Measurements from ENCODE around the gene APIP.

Gene APIP

DNA sequence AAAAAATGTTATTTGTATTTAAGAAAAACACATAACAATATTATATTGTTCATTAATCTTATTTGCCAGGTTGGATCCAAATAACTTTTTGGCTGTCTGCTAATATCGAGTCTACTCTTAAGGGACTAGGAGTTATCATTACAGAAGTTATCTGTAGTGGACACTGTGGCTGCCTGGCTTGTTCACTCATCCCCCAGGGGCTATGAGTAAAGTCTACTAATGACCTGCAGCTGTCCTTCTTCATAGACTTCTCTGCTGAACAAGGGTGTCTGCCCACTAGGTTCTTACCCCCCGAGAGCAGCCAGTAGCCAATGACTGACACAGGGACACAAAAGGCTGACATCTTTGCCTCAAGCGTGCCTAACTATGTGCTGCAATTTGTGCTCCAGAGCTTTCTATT, 69.7 kb downstream of the APIP start:
- ChIA-PET POLR2A (no interaction called here), CTCF (interaction anchor here (1.3 kb wide), 1 partner anchor 45 kb away, joined by 3 read pairs; no protein-coding TSS in a partner anchor)
- no peaks in the 10 kb centered on the region for H3K4me1 ChIP-seq (ENCODE audit: control insufficient read depth, insufficient read depth, low read length)
- H3K36me3 ChIP-seq (ENCODE audit: control insufficient read depth in 2 of 2, insufficient read depth in 1 of 2, low read length in 2 of 2) = no peaks in the 10 kb centered on the region
- H3K27ac ChIP-seq (ENCODE audit: extremely low read depth, low read depth, low read length) = no peak overlapping the region
- TF ChIP-seq ZNF707 (tag by site-specific recombination; IDR thresholded peaks at IDR 0.05) = no peak
- TF ChIP-seq, protein P1, sequence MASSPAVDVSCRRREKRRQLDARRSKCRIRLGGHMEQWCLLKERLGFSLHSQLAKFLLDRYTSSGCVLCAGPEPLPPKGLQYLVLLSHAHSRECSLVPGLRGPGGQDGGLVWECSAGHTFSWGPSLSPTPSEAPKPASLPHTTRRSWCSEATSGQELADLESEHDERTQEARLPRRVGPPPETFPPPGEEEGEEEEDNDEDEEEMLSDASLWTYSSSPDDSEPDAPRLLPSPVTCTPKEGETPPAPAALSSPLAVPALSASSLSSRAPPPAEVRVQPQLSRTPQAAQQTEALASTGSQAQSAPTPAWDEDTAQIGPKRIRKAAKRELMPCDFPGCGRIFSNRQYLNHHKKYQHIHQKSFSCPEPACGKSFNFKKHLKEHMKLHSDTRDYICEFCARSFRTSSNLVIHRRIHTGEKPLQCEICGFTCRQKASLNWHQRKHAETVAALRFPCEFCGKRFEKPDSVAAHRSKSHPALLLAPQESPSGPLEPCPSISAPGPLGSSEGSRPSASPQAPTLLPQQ (tag by site-specific recombination; IDR thresholded peaks at IDR 0.05) = no peak
- TF ChIP-seq, protein P2, sequence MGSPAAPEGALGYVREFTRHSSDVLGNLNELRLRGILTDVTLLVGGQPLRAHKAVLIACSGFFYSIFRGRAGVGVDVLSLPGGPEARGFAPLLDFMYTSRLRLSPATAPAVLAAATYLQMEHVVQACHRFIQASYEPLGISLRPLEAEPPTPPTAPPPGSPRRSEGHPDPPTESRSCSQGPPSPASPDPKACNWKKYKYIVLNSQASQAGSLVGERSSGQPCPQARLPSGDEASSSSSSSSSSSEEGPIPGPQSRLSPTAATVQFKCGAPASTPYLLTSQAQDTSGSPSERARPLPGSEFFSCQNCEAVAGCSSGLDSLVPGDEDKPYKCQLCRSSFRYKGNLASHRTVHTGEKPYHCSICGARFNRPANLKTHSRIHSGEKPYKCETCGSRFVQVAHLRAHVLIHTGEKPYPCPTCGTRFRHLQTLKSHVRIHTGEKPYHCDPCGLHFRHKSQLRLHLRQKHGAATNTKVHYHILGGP (tag by site-specific recombination; IDR thresholded peaks at IDR 0.05) = no peak
- TF ChIP-seq HOXC10 (CRISPR knock-in tag; IDR thresholded peaks at IDR 0.05) = no peak
- no peak for TF ChIP-seq ZBTB21 (tag by site-specific recombination; IDR thresholded peaks at IDR 0.05)
- H3K4me3 ChIP-seq (ENCODE audit: low read depth, low read length) = no peak overlapping the region
- H3K9me3 ChIP-seq (ENCODE audit: control insufficient read depth, insufficient read depth, low read depth, low read length) = no peaks in the 10 kb centered on the region

DNA sequence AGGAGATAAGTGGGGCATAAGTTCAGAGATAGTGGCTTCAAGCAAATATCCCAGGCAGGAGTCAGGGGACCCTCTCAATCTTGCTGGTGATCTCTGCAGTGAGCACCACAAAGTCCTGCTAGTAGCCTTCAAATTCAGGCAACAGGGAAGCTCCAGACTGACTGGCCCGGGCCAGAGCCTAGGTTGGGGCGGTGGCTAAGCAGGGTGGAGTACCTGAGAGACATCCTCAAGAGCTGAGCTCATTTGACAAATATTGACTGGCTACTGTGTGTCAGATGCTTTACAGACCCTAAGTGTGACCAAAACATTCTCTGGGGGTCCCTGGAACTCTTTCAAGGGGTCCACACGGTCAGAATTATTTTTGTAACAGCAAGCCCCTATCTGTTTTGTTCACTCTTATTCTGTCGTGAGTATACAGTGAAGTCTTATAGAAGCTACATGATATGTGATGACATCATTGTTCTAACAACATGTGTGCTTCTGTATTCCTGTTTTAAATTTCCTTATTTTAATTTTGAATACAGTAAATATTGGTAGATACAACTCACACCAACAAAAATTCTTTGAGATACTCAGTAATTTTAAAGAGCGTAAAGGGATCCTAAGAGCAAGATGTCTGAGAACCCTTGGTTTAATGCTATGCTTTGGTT, 71.6 kb downstream of the APIP start:
- ChIA-PET POLR2A (no interaction called here), CTCF (interaction anchor here (0.5 kb wide), 1 partner anchor 431 kb away, joined by 3 read pairs; no protein-coding TSS in a partner anchor)
- H3K27ac ChIP-seq (ENCODE audit: extremely low read depth, low read depth, low read length) = no peak overlapping the region
- TF ChIP-seq, protein P3, sequence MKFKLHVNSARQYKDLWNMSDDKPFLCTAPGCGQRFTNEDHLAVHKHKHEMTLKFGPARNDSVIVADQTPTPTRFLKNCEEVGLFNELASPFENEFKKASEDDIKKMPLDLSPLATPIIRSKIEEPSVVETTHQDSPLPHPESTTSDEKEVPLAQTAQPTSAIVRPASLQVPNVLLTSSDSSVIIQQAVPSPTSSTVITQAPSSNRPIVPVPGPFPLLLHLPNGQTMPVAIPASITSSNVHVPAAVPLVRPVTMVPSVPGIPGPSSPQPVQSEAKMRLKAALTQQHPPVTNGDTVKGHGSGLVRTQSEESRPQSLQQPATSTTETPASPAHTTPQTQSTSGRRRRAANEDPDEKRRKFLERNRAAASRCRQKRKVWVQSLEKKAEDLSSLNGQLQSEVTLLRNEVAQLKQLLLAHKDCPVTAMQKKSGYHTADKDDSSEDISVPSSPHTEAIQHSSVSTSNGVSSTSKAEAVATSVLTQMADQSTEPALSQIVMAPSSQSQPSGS (tag by site-specific recombination; IDR thresholded peaks at IDR 0.05; ENCODE audit: low read depth) = peak; percentile 63
- TF ChIP-seq ZBTB17 (tag by site-specific recombination; IDR thresholded peaks at IDR 0.05) = no peak
- no peak for TF ChIP-seq YY1 (tag by site-specific recombination; IDR thresholded peaks at IDR 0.05)
- TF ChIP-seq ZFP69B (tag by site-specific recombination; IDR thresholded peaks at IDR 0.05) = no peak
- no peaks in the 10 kb centered on the region for H3K9me3 ChIP-seq (ENCODE audit: control insufficient read depth, insufficient read depth, low read depth, low read length)
- H3K4me1 ChIP-seq (ENCODE audit: control insufficient read depth, insufficient read depth, low read length) = no peaks in the 10 kb centered on the region
- H3K4me3 ChIP-seq (ENCODE audit: low read depth, low read length) = no peak overlapping the region
- H3K36me3 ChIP-seq (ENCODE audit: control insufficient read depth in 2 of 2, insufficient read depth in 1 of 2, low read length in 2 of 2) = no peaks in the 10 kb centered on the region

DNA sequence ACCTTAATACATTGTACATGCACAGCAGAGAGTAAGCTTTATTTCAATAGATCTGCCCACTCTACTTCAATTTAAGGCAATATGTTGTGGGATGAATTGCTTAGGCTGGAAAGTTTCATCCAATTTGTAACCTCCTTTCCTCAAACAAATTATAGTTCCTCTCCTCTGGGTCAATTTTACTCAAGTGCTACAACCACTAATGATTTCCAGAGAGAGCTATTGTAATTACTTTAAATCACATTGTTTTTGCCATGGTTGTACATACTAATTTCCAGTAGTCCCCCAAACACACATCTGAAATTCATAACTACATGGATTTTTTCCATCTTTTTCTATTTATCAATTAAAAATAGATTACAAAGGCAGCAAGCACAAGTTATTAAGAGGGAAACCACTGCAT, 72.9 kb downstream of the APIP start:
- H3K4me1 ChIP-seq (ENCODE audit: control insufficient read depth, insufficient read depth, low read length) = no peaks in the 10 kb centered on the region
- TF ChIP-seq ZNF175 (tag by site-specific recombination; IDR thresholded peaks at IDR 0.05) (no peak), KLF1 (tag by site-specific recombination; IDR thresholded peaks at IDR 0.05) (no peak), MZF1 (tag by site-specific recombination; IDR thresholded peaks at IDR 0.05; ENCODE audit: borderline replicate concordance) (no peak), HOXA7 (CRISPR knock-in tag; IDR thresholded peaks at IDR 0.05; ENCODE audit: borderline replicate concordance) (no peak), HOXC10 (CRISPR knock-in tag; IDR thresholded peaks at IDR 0.05) (no peak), KLF16 (tag by site-specific recombination; IDR thresholded peaks at IDR 0.05) (no peak), ZFHX2 (tag by site-specific recombination; conservative IDR thresholded peaks at IDR 0.05) (no peak), ZFP41 (tag by site-specific recombination; IDR thresholded peaks at IDR 0.05; ENCODE audit: borderline replicate concordance) (no peak), KLF8 (tag by site-specific recombination; IDR thresholded peaks at IDR 0.05) (no peak)
- TF ChIP-seq, protein P4, sequence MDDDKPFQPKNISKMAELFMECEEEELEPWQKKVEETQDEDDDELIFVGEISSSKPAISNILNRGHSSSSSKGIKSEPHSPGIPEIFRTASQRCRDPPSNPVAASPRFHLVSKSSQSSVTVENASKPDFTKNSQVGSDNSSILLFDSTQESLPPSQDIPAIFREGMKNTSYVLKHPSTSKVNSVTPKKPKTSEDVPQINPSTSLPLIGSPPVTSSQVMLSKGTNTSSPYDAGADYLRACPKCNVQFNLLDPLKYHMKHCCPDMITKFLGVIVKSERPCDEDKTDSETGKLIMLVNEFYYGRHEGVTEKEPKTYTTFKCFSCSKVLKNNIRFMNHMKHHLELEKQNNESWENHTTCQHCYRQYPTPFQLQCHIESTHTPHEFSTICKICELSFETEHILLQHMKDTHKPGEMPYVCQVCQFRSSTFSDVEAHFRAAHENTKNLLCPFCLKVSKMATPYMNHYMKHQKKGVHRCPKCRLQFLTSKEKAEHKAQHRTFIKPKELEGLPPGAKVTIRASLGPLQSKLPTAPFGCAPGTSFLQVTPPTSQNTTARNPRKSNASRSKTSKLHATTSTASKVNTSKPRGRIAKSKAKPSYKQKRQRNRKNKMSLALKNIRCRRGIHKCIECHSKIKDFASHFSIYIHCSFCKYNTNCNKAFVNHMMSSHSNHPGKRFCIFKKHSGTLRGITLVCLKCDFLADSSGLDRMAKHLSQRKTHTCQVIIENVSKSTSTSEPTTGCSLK (tag by site-specific recombination; IDR thresholded peaks at IDR 0.05) = no peak
- ChIA-PET POLR2A (no interaction called here), CTCF (interaction anchor here (0.6 kb wide), 1 partner anchor 12 kb away, joined by 3 read pairs; no protein-coding TSS in a partner anchor)
- H3K4me3 ChIP-seq (ENCODE audit: low read depth, low read length) = no peak overlapping the region
- H3K9me3 ChIP-seq (ENCODE audit: control insufficient read depth, insufficient read depth, low read depth, low read length) = no peaks in the 10 kb centered on the region
- H3K36me3 ChIP-seq (ENCODE audit: control insufficient read depth in 2 of 2, insufficient read depth in 1 of 2, low read length in 2 of 2) = no peaks in the 10 kb centered on the region
- H3K27ac ChIP-seq (ENCODE audit: extremely low read depth, low read depth, low read length) = no peak overlapping the region
